C4-2B (cell line): ENCODE data around the gene SIMC1.
"Not testable (repeated sequence)": the region's sequence is repeated elsewhere in the genome, so short reads cannot be mapped to it uniquely, and the experiment has no call there.

ENCODE experiments used
- ZFX ChIP-seq: fragments of 450-650 bp; IDR thresholded peaks from 2 replicates; pipeline ENCODE4 v1.6.1; 2017
- TF ChIP-seq, protein P1 (sequence below): fragments of 450-650 bp; conservative IDR thresholded peaks from 2 replicates; pipeline ENCODE4 v1.5.1; 2017; ENCODE audit warnings: mild to moderate bottlenecking

DNA sequence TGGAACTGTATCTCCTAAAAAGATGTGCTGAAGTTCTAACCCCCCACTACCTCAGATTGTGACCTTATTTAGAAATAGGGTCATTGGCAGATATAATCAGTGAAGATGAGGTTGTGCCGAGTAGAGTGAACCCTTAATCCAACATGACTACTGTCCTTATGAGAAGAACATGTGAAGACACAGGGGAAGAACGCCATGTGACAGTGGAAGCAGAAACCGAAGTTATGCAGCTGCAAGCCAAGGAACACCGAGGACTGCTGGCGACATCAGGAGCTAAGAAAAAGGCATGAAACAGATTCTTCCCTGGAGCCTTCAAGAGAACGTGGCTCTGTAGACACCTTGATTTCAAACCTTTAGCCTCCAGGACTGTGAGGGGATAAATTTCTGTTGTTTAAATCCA is 6.8 kb downstream of the SIMC1 start:
- TF ChIP-seq, protein P1, sequence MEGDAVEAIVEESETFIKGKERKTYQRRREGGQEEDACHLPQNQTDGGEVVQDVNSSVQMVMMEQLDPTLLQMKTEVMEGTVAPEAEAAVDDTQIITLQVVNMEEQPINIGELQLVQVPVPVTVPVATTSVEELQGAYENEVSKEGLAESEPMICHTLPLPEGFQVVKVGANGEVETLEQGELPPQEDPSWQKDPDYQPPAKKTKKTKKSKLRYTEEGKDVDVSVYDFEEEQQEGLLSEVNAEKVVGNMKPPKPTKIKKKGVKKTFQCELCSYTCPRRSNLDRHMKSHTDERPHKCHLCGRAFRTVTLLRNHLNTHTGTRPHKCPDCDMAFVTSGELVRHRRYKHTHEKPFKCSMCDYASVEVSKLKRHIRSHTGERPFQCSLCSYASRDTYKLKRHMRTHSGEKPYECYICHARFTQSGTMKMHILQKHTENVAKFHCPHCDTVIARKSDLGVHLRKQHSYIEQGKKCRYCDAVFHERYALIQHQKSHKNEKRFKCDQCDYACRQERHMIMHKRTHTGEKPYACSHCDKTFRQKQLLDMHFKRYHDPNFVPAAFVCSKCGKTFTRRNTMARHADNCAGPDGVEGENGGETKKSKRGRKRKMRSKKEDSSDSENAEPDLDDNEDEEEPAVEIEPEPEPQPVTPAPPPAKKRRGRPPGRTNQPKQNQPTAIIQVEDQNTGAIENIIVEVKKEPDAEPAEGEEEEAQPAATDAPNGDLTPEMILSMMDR: not testable (repeated sequence)
- not testable (repeated sequence) for TF ChIP-seq ZFX
